HG03135 (cell line): ENCODE data around the gene LARGE2.

Experiments
- ATAC-seq: cut with Tn5 transposase; IDR thresholded peaks from one replicate; pipeline ENCODE4 v1.9.1; 2021; ENCODE audit warnings: mild to moderate bottlenecking, moderate library complexity; ENCODE audit not compliant: unreplicated experiment

The LARGE2 gene

DNA sequence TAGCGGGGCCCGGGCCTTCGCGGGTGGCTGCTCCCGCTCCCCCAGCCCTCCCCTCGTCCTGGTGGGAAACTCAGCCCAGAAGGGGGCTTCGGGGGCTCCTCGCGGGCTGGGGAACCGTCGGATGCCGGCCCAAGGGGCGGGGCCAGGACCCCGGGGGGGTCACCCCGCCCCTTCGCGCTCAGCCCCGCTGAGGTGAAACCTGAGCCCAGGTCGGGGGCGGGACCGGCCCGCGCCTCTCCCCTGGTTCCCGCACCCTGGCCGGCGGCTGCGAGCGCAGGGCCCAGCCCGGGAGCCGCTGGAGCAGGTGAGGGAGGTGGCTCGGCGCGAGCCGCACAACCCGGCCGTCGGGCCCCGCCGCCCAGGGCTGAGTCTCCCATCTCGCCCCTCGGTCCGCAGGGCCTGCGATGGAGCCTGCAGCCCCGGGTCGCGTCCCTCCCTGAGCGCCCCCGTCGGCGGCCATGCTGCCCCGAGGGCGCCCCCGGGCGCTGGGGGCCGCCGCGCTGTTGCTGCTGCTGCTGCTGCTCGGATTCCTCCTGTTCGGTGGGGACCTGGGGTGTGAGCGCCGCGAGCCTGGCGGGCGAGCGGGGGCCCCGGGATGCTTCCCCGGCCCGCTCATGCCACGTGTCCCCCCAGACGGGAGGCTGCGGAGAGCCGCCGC lies at the start of gene LARGE2:
Gene LARGE2 (plus strand): TSS at position 232 of the 658 bp plus-strand sequence. CDS start 227 bp downstream, at position 459.
- ATAC-seq: no peak

- no peak for ATAC-seq
These were observed 46.1 kb upstream of the LARGE2 start for GRCh38 chr11:45876401-45876800.

- no peak for ATAC-seq
These were observed 45.2 kb upstream of the LARGE2 start for GRCh38 chr11:45877221-45877620.

GRCh38 chr11:45877845-45878244 lies 44.6 kb upstream of the LARGE2 start:
- ATAC-seq: no peak

DNA sequence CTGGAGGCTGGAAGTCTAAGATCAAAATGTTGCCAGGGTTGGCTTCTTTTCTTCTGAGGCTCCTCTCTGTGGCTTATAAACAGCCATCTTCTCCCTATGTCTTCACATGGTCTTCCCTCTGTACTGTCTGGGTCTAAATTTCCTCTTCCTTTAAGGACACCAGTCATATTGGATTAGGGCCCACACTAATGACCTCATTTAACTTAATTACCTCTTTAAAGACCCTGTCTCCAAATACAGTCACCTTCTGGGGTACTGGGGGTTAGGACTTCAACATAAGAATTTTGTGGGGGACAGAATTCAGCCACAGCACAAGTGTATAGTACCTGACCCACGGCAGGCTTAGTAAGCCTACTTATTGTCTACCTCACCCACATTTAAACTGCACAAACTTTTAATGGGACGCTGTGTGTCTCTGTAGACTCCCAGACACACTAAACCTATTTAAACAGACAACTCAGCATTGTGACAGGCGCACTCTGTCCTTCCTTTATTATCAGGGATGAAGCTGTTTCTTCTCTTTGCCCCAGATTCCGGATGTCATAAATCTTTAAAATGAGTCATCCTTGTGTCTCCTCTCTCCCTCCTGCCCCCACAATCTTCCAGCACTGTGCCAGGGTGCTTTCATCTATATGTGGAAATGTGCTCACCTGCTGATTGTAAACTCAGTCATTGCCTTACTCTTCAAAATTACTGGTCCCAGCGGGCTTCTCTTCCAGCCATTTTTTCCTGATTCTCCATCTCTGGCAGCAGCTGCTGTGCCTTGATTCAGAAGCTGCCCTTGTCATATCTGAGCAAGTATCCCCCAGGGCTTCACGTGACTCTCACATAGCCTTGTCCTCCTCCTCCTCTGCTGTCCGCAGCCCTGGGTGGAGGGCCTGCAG lies 42.4 kb upstream of the LARGE2 start:
- no peak for ATAC-seq

DNA sequence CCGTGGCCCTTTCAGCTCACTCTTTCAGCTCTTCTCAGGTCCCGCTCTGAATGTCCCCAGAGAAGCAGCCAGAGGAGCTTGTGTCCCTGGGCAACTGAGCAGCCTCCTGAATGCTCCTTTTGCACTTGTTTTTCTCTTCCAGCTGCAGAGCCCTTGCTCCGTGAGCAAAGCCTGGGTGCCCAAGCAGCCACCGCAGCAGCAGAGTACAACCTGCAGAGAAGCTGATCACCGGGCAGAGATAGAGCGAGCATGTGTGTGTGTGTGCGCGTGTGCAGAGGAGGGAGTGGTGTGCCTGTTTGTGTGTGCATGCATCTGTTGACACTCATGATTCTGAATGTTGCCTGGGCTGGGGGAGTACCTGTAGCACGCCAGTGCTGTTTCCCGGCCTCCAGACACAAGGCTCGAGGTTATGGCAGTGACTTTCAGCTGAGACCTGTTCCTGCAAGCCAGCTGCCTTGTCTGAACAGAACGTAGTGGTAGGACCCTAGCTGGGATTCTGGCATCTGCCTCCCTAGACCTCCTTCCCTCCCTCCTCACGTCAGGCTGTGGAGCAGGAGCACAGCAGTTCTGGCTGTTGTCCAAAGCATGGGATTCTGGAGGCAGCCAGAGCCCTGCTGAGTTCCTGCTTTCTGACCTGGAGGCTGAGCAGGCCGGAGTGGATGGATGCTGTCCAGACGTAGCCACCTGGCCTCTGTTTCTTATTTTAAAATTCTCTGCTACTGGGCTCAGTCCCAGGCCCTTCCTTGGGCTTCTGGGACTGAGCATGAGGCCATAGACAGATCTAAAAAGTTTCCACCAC lies 41.5 kb upstream of the LARGE2 start:
- no peak for ATAC-seq

GRCh38 chr11:45881708-45882368 lies 40.6 kb upstream of the LARGE2 start:
- no peak for ATAC-seq

DNA sequence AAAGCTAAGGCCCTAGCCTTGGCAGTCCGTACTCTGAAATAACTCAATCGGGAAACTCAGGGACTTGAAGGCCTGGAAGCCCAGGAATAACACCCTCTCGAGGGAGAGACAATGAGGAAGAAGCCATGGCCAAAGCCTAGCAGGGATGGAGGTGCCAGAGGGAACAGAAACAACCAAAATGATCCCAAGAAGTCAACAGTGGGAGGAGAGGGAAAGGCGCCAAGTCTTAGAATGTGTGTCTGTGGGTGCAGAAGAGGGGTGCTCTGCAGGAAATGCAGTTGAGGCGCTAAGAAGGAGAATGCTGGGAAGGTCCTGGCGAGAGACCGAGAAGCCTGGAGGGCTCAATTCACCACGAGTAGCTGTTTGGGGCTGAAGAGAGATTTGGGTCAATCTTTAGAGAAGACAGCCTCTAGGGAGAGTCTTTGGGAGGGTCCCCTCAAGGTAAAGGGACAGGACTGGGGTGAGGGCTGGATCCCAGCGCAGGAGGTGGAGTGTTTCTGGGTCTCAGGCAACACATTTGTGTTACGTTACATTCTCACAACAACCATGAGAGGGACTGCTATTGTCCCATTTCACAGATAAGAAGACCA lies 37.8 kb upstream of the LARGE2 start:
- no peak for ATAC-seq

DNA sequence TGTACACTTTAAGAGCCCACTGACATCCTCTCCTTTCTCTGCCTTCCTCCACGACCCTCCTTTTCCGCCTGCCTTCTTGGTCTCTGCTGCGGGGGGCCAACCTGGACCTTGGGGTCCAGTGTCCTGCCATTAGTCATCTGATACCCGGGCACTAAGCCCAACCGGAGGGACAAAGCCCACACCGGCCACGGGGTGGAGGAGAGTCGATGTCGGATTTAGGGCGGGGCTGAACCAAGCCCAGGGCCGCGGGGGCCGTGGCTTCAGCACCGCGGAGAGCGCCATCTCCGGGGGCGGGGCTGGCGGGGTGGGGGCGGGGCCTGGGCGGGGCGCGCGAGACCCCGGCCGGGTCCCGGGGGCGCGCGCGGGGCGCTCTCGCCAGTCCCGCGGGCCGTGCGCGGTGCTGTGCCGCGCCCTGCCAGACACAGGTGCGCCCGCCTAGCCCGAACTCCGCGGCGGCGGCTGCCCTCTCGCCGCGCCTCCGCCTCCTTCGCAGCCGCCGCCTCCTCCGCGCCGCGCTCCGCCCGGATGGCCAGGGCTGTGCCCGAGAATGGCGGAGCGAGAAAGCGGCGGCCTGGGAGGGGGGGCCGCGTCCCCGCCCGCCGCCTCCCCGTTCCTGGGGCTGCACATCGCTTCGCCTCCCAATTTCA lies 37.1 kb upstream of the LARGE2 start, which contains the start of gene MAPK8IP1:
Gene MAPK8IP1 (plus strand): TSS at position 378 of the 647 bp plus-strand sequence. CDS start 170 bp downstream, at position 548.
- ATAC-seq: peak; percentile 69

DNA sequence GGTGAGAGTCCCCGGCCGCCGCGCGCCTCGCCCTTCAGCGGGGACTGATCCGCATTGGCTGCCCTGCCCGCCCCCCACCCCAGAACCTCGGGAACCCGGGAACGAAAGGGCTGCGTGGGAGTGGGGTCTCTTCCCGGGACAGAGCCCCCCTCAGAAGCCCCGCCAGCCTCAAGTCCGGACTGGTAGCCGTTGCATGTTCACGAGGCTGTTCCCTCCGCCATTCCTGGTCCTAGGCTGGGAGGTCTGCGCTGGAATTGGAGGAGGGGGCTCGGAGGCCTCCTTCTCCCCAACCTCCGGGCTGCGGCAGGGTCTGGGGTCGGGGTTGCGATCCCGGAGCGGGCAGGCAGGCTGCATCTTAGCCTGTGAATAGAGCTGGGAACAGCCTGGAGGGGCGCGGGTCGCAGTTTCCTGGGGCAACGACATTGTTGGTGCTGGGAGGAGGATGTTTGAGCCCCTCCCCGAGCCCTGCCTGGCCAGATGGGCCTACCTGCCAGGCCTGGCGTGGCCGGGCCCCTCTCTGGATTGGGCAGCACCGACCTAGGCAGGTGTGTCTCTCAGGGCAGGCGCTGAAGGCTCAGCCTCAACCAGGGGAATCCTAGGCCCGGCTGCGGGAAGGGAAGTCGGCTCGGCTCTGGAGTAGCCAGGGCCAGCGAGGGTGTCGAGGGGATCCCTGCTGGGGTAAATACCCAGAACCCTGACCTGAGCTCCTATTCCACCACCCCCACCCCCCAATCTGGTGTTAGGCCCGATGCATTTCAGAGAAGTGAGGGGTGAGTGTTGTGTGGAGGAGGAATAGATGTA lies 36.3 kb upstream of the LARGE2 start:
- ATAC-seq: no peak

DNA sequence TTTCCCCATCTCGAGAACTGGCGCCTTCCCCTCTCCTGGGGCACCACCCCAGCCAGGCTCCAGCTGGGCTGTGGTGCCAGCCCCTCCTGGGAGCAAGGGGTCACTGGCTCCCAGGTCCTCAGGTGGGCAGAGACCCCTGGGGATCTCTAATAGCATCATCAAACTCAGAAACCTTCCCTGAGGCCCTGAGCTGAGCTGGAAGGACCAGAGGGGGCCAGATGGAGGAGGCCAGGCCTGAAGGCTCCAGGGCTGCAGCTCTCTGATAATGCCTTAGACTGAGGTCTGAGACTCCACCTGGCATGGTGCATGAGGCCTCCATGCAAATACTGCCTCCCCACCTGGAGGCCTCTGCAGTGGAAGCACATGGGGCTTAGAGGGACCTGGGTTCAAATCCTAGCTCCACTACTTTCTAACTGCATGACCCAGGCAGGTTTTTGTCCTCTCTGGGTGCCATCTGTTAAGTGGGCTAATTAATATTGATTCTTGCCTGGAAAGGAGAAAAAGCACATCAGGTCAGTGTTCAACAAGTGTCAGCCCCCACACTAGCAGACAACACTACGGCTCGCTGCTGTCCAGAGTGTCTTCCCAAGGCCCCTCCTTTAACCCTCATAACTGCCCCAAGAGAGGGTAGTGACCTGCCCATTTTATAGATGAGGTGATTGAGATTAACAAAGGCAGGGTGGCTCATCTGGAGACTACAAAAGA lies 35.5 kb upstream of the LARGE2 start:
- ATAC-seq: no peak

DNA sequence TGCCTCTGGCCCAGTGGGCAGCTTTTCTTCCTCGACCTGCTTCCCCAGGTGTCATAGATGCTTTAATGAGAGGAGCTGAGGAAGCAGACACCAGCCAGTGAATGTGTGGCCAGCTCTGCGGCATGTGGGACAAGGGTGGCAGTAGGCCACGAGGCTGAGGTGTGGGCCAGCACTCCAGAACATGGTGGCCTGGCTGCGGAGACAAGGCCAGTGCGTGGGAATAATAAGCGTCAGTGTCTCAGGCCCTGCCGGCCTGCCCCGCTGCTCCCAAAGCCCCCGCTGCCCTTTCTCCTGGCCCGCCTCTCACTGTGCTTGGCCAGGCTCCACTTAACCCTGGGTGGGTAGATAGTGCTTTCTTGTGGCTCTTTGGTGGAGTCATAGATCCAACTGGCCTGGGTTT lies 34.9 kb upstream of the LARGE2 start:
- no peak for ATAC-seq

DNA sequence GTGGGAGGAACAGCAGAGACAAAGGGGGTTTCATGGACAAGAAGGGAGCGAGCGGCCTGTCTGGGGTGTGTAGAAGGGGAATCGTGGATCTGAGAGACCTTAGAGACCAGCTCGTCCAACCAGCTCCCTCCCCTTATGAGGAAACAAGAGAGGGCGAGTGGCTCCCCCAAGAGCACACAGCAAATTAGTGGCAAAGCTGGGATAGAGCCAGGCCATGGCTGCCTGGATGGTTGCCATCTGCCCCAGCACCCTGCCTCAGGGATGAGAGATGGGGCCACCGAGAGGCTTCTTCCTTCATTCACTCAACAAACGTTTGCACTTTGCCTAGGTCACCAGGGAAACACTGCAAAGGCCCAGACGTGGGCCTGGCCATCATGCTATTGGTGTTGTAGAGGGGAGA lies 32.9 kb upstream of the LARGE2 start:
- no peak for ATAC-seq

DNA sequence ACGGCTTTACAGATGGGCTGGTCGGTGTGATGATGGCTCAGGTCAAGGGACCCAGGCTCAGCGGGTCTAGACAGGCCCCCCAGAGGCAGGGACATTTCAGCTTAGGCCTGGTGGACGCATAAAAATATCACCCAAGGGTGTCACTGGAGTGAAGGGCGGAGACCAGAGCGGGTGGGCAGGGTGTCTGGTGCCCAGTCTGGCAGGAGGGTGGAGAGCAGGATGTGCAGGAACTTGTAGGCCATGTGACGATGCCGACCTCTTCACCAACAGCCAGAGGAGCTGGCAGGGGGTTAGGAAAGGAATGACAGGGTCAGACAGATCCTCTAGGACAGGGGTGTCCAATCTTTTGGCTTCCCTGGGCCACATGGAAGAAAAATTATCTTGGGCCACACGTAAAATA lies 32.5 kb upstream of the LARGE2 start:
- no peak for ATAC-seq

- ATAC-seq: no peak
These were observed 31.4 kb upstream of the LARGE2 start for GRCh38 chr11:45890886-45891550.

DNA sequence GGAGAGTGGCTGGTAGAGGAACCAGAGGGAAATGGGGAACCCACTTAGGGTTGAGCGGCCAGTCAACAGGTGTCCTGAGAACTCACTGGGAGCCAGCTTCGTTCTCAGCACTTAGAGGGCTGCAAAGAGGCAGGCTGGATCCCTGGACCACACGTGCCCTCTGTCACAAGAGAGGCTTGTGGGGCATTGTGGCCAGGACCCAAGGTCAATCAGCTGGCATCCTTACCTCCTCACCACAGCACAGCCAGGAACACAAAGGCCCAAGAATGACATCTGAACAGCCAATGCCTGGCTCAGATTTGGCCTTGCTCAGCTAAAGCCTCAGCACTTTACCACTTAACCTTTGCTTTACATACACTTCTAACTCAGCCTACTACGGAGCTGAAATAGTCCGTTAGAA lies 29.6 kb upstream of the LARGE2 start:
- ATAC-seq: no peak

DNA sequence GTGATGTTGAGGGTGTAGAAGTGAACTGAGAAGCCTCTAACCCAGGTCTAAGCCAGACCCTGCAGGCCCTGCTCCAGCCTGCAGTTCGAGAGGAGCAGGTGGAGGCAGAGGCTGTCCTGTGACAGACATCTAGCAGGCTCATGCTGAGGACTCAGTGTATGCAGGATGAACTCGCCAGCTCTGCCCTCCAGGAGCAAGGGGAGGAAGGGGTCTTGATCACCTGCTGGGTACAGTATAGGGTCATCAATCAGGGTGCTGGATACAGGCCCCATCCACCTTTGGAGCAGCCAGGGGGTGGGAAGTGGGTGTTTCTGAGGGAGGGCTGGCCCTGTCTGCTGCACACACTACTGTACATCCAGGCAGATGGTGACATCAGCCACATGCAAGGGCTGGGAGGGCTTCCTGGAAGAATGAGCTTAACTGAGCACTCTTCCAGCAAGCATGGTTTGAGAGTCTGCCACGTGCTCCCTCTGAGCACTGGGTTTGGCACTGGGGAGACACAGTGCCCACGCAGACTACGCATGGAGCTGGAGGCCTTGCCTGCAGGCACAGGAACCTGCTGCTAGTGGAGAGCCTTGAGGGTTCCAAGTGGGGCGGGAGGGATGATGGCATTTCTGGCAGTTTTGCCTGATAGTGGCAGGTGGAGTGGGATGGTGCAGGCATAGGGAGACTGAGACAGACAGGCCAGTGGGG lies 27.8 kb upstream of the LARGE2 start:
- no peak for ATAC-seq
